Measurements from ENCODE around the gene KCNG3.

The KCNG3 gene

GRCh38 chr2:42436370-42436769, 57.4 kb downstream of the KCNG3 start:
- Mint-ChIP-seq H3K4me1 (no peaks in the 10 kb centered on the region), H3K27me3 (ENCODE audit: low read depth, poor library complexity) (peaks cover 7% of the 10 kb centered on the region), H3K27ac (no peak overlapping the region), H3K4me3 (no peak overlapping the region), H3K9me3 (no peaks in the 10 kb centered on the region), H3K36me3 (ENCODE audit: low read depth) (no peaks in the 10 kb centered on the region)
- TF ChIP-seq CTCF (IDR thresholded peaks at IDR 0.05), result no peak
- no peak for DNase-seq

- no peak overlapping the region for H3K27ac Mint-ChIP-seq
- no peak overlapping the region for H3K4me3 Mint-ChIP-seq
- TF ChIP-seq CTCF (IDR thresholded peaks at IDR 0.05), result no peak
- no peaks in the 10 kb centered on the region for H3K36me3 Mint-ChIP-seq (ENCODE audit: low read depth)
- H3K4me1 Mint-ChIP-seq, result no peaks in the 10 kb centered on the region
- peaks cover 7% of the 10 kb centered on the region for H3K27me3 Mint-ChIP-seq (ENCODE audit: low read depth, poor library complexity)
- H3K9me3 Mint-ChIP-seq, result no peaks in the 10 kb centered on the region
- DNase-seq, result no peak
Observed at GRCh38 chr2:42435628-42436027, 58.2 kb downstream of the KCNG3 start.

GRCh38 chr2:42430188-42430587, 63.6 kb downstream of the KCNG3 start:
- DNase-seq, result no peak
- Mint-ChIP-seq H3K36me3 (ENCODE audit: low read depth) (no peaks in the 10 kb centered on the region), H3K9me3 (no peaks in the 10 kb centered on the region), H3K27me3 (ENCODE audit: low read depth, poor library complexity) (peaks cover 9% of the 10 kb centered on the region), H3K4me1 (peaks cover 5% of the 10 kb centered on the region), H3K4me3 (no peak overlapping the region), H3K27ac (no peak overlapping the region)
- no peak for TF ChIP-seq CTCF (IDR thresholded peaks at IDR 0.05)

- no peak for TF ChIP-seq CTCF (IDR thresholded peaks at IDR 0.05)
- Mint-ChIP-seq H3K4me3 (no peak overlapping the region), H3K36me3 (ENCODE audit: low read depth) (no peaks in the 10 kb centered on the region), H3K9me3 (no peaks in the 10 kb centered on the region), H3K27me3 (ENCODE audit: low read depth, poor library complexity) (peaks cover 6% of the 10 kb centered on the region), H3K4me1 (peaks cover 13% of the 10 kb centered on the region), H3K27ac (no peak overlapping the region)
- DNase-seq, result no peak
Observed at GRCh38 chr2:42429352-42429751, 64.4 kb downstream of the KCNG3 start.

- DNase-seq, result no peak
- Mint-ChIP-seq H3K27ac (no peak overlapping the region), H3K36me3 (ENCODE audit: low read depth) (no peaks in the 10 kb centered on the region), H3K4me3 (no peak overlapping the region), H3K27me3 (ENCODE audit: low read depth, poor library complexity) (peaks cover 3% of the 10 kb centered on the region), H3K4me1 (peaks cover 30% of the 10 kb centered on the region), H3K9me3 (no peaks in the 10 kb centered on the region)
- no peak for TF ChIP-seq CTCF (IDR thresholded peaks at IDR 0.05)
Observed at GRCh38 chr2:42425697-42426096, 68.1 kb downstream of the KCNG3 start.

GRCh38 chr2:42424033-42424432, 69.7 kb downstream of the KCNG3 start:
- no peak for DNase-seq
- no peak for TF ChIP-seq CTCF (IDR thresholded peaks at IDR 0.05)
- Mint-ChIP-seq H3K9me3 (no peaks in the 10 kb centered on the region), H3K4me1 (peaks cover 30% of the 10 kb centered on the region), H3K27me3 (ENCODE audit: low read depth, poor library complexity) (peaks cover 3% of the 10 kb centered on the region), H3K4me3 (no peak overlapping the region), H3K27ac (peak overlapping the region; percentile 16), H3K36me3 (ENCODE audit: low read depth) (no peaks in the 10 kb centered on the region)
